NCI-H146 treated with DMSO at 0.1 percent for 48 hours (cell line): ENCODE data around the gene SYNJ2.
A peak's percentile ranks its signal among the peaks of the same experiment; 100 is the strongest.
"Not testable (repeated sequence)": the region's sequence is repeated elsewhere in the genome, so short reads cannot be mapped to it uniquely, and the experiment has no call there.

Source experiments
- DNase-seq: peaks from one replicate; lab custom pipeline; 2025; ENCODE audit not compliant: unreplicated experiment; lab: John Stamatoyannopoulos, UW

SYNJ2 gene

DNA sequence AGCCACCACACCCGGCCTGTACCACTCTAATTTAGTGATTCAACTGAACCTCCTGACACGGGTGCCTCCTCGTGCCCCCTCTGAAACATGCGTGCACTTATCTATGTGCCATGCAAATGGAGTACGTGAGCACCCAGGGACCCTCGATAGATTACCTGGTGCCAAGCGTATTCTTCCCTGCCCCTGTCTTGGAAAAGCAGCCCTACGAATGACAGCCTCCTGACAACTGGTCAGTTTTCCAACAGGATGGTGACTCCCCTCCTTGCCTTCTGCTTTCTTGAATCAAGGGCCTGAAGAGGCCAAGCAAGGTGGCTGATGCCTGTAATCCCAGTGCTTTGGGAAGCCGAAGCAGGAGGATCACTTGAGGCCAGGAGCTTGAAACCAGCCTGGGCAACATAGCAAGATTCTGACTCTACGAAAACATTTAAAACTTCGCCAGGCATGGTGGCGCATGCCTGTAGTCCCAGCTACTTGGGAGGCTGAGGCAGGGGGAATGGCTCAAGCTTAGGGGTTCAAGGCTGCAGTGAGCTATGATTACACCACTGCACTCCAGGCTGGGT is 25.4 kb upstream of the SYNJ2 start:
- DNase-seq = no peak

DNA sequence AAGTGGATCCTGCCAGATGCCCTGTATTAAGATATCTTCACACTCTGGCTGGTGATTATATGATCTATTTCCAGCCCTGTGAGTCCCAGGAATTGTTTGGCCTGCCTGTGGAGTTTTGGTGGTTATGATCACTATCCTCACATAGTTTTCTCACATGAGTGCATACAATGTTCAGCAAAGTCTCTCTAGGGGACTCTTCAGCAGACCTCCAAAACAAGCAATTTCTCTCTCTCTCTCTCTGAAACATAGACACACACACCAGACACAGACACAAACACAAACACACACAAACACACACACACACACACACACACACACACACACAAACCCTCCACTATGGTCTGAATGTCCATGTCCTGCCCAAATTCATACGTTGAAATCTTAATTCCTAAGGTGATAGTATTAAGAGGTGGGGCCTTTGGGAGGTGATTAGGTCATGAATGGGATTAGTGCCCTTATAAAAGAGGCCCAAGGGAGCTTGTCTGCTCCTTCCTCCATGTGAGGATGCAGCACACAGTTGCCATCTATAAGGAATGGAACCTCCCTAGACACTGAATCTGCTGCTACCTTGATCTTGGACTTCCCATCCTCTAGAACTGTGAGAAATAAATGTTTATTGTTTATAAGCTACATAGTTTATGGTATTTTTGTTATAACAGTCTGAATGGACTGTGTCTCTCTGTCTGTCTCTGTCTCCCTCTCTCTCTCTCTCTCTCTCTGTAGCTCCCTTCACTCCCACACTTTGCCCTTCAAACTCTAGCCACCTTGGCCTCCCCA is 22.0 kb upstream of the SYNJ2 start:
- no peak for DNase-seq

DNA sequence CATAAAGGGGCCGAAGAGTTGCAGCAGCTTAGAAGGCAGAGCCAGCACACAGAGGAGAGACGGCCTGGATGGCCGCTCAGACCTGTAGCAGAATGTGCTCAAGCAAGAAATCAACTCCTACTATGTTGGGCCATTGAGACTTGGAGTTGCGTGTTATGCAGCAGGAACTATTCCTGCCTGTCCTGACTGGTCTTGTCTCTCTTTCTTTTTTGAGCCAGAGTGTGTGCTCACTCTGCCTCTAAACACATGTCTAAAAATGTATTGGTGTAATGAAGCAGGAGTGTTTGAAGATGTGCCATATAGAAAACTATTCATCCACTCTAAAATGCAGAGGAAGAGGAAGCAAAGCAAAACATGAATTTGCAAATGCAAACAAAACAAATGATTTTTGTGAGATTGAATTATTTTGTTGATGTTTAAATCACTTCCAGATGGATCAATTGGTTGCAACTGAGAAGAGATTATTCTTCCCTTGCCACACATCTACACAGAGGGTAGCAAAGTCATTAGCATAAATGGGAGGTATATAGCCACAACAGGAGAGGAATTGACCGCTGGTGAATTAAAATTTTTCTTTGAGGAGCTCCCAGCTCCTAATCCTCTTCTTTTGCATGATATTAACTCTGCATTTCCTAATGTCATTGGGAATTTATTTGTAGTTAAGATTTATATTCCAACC is 20.4 kb upstream of the SYNJ2 start:
- DNase-seq = no peak

DNA sequence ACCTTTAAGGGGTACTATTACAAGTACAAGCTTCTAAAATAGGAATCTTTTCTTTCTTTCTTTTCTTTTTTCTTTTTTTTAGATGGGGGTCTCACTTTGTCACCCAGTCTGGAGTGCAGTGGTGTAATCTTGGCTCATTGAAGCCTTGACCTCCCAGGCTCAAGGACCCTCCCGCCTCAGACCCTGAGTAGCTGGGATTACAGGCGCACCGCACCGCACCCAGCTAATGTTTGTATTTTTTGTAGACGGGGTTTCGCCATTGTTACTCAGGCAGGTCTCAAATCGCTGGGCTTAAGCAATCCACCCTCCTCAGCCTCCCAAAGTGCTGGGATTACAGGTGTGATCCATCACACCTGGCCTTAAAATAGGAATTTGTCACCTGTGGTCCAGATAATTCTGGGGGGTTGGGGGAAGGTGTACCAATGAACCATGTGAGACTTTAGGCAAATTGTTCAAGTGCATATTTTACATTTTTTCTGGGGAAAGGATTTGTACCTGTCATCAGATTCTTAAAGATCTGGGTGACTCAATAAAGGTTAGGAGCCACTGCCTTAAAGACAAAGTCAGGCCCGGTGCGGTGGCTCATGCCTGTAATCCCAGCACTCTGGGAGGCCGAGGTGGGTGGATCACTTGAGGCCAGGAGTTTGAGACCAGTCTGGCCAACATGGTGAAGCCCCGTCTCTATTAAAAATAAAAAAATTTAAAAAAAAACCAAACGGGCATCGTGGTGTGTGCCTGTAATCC is 19.7 kb upstream of the SYNJ2 start:
- no peak for DNase-seq

DNA sequence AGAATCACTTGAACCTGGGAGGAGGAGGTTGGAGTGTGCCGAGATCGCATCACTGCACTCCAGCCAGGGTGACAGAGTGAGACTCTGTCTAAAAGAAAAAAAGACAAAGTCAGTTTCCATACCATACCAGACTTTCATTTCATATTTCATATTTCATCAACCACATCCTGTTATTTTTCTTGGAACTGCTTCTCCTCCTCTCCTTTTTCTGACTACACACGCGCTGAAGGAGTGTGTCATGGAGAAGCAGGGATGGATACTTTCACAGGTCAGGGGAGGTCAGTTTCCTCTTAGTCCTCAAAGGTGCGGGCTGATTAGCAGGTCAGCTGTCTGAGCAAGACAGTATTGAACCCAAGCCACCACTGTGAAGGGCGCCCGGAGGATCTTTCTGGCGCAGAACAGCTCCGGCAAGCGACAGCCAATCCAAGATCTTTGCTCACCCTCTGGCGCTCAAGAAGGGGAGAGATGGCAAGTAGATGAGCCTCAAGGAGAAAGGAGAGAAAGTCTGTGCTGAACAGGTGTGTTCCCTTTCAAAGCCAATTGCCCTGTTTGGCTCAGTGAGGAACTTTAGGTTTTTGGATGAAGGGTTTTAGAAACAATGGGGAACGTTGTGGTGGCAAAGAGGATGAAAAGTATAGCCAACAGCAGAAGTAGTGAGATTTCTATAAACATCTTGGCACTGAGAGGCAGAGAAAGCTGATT is 18.9 kb upstream of the SYNJ2 start:
- DNase-seq = no peak

DNA sequence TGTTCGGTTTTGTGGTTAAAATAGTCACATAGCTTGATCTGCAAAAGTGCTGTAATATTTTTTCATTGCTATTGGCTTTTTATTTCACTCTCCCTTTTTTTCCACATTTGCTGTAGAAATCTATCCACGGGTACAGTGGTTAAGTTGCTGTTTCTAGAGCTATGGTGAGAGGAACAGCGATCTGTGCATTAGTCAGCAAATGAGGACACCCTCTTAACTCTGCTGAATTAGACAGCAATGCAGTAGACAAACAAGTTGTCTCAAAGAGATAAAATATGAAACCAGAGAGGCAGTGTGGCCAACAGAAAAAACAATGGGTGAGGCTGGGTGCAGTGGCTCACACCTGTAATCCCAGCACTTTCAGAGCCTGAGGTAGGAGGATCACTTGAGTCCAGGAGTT is 17.6 kb upstream of the SYNJ2 start:
- DNase-seq = no peak

DNA sequence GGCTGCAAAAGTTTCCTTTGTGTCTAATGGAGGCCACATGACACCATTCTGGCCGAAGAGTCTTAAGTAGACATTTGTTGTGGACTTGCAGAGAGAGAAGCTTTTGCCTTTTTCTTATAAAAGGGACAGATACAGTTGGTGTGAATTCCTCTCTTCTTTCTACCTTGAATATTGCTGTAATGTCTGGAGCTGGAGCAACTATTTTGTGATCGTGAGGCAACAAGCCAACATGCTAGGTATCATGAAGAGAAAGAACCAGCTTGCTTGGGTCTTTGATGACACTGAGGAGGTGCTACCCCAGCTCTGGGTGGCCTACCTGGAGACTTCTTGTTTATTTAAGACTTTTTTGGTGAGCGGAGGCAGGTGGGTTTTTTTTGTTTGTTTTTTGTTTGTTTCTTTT is 16.3 kb upstream of the SYNJ2 start:
- DNase-seq = no peak

DNA sequence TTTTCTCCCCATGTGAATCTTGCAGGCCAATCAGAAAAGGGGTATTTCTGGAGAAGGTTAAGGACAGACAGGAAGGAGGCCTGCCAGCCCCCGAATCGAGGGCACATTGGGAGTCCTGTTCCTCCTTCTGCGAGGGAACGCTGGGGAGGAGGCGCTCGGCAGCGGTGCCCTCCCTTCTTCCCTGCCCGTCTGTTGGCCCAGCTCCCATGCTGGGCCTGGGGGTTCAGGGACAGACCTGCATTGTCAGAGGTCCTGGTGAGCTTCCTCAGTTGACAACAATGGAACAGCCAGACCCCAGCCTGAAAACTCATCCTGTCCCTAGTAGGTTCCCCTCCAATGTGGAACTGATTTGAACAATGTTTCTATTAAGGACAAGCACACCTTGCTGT is 15.1 kb upstream of the SYNJ2 start:
- DNase-seq = no peak

DNA sequence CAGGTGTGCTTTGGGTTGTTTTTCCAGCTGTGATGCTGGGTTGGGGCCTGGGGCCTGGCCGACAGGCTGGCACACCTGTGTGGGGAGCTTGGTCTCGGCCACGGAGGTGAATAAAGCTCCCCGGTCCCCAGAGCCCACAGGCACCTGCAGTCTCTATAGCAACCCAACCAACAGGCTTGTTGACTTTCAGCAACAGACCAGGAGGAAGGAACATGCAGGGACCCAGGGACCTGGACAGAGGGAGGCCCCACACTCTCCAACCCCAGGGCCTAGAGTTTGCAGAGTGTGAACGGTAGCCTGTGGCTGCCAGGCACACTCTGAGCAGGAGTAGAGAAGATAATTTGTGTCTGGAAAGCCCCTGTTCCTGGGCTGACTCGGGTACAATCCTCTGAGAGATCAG is 14.6 kb upstream of the SYNJ2 start:
- peak; percentile 59 for DNase-seq

DNA sequence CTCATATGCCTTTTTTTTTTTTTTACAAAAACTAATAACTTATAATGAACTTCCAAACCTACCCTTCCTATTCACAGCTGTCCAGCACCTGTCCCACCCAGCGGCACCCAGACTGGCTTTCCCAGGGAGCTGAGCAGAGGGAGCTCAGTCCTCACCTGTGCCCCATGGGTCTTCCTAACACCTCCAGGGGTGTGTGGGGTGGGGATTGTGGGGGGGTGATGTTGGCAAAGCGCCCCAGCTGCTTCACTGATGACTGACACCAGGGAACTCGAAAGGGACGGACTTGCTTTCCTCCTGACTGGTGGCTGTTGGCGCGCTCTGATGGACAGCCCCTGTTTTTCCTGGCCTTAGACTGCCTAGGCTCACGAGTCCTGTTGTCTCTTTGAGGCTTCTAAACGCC is 14.2 kb upstream of the SYNJ2 start:
- no peak for DNase-seq

DNA sequence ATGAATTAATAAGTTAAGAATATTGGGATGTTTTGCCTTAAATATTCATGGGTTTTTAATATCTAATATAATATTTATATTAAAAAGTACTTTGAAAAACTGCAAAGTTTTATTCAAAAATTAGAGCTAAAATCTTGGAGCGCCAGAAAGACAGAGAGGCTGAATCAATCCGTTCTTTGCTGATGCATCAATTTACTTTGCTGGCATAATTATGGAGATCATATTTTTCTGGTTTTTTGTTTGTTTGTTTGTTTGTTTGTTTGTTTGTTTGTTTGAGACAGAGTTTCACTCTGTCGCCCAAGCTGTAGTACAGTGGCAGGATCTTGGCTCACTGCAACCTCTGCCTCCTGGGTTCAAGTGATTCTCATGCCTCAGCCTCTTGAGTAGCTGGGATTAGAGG is 9.5 kb upstream of the SYNJ2 start:
- DNase-seq = not testable (repeated sequence)

DNA sequence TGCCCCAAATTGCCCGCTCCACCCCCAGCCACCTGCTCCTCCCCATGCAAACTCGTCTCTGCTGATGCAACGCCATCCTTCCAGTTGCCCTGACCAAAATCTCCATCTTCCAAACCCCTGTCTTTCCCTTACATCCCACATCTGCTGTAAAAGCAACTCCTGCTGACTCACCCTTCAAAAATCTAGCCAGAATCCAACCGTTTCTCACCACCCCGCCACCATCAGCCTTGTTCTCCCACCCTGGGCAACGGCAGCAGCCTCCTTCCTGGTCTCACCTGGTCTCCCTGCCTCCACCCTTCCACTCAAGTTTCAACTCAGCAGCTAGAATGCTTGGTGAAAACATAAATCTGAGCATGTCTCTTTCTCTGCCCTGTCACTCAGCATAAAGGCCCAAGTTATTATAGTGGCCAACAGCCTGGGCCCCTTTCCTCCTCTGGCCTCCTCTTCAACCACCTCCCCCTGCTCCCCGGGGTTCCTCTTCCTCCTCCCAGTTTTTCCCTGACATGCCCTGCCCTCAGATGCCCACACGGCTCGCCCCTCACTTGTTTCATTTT is 7.2 kb upstream of the SYNJ2 start:
- no peak for DNase-seq

DNA sequence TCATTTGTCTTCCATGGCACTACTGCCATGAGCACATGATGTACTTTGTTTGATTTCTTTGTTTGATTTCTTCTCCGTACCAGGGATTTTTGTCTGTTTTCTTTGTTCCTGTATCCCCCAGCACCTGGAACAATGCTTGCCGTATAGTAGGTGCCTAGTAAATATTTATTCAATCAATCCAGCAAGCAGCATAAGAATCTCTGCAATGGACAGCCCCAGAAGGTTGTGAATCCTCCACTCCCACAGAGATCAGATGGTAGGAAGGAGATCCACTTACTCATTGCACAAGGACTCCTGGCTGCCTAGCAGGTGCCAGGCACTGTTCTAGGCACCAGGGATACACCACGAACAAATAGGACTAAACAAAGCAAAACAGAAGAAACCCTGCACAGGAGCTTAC is 6.7 kb upstream of the SYNJ2 start:
- DNase-seq = peak; percentile 55

DNA sequence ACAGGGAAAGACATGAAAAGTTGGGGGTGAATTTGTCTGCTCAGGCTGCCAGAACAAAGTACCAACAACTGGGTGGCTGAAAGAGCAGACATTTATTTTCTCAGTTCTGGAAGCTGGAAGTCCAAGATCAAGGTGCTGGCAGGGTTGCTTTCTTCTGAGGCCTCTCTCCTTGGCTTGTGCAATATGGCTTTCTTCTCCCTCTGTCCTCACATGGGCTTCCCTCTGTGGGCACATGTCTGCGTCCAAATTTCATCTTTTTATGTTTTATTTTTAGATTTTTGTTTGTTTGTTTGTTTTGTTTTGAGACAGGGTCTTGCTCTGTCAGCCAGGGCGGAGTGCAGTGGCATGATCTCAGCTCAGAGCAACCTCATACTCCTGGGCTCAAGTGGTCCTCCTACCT is 6.2 kb upstream of the SYNJ2 start:
- no peak for DNase-seq

DNA sequence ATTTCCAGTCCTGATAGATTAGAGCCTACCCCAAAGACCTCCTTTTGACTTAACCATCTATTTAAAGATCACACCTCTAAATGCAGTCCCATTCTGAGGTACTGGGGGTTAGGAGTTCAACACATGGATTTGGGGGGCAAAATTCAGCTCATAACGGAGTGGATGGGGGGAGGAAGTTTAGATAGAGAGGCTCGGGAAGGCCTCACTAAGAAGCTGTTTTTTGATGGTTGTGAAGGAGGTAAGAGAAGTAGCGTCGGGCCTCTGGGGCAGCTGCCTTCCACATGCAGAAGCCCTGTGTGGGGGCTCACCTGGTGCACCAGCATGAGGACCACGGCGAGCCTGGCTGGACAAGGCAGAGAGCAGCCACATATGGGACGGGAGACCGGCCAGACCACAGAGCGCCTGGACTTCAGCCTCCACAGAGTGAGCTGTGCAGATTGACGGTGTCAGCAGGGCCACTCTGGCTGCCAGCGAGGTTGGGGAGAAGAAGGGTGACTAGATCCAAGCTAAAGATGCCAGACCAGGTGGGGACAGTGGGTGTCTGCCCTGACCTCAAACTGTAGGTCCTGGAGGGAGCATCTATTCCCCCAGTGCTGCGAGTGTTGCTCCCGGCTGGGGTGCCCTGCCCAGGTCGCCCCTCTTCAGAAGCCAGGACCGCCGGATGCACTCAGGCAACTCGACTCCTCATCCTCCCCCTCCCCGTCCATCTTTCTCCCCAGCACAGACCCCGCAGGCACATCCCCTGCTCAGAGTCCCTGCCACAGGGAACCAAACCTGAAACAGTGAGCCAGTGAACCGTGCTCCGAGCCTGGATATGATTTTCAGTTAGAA is 5.1 kb upstream of the SYNJ2 start:
- no peak for DNase-seq

DNA sequence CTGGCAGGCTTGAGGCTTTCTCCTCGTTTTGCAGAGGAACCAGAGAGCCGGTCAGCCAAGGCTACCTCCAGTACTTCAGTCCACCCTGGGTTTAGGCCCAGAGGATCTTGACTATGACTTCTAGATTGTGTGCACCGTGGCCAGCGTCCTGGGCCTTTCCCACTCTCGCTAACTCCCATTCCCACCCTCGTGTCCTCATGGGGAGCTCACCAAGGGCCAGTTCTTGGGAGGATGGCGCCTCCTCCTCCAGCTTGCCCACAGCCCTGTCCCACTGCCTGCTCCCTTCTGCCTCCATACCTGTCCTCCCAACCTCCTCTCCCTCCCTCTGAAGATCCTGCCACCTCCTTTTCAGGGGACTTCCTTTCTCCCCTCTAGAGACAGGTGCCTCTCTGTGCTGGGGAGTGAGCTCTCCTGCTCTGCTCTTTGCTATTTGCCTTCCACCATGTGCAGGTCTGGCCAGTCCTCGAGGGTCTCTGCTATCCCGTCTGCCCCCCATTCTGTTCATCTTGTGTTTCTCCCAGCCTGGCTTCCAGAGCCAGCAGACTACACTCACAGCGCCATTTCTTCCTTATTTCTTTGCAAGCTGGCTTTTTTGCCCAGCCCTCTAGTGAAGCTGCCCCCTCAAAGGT is 4.4 kb upstream of the SYNJ2 start:
- DNase-seq = no peak

DNA sequence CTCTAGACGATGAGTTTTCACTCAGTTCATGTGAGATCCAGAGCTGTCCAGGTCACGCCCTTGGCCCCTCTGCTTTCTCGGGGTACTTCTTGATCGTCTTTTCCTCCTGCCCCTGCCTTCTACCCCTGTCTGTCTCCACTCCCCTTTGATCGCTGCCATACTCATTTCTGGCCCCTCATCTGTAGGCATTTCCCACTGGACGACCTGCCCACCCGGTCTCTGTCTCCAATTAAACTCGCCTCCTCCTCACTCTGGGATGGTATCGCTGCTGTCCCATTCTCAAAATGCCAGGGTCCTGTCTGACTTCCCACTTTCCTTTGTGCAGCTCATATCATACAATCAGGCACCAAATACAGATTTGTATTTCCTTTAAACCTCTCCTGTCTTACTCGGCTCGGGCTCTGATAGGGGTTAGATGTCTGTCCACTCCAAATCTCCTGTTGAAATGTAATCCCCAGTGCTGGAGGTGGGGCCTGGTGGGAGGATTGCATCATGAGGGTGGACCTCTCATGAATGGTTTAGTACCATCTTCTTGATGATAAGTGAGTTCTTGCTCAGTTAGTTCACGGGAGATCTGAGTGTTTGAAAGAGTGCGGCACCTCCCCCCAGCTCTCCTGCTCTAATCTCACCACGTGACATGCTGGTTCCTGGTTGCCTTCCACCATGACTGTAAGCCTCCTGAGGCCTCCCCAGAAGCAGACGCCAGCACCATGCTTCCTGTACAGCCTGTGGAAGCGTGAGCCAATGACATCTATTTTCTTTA is 3.5 kb upstream of the SYNJ2 start:
- no peak for DNase-seq

DNA sequence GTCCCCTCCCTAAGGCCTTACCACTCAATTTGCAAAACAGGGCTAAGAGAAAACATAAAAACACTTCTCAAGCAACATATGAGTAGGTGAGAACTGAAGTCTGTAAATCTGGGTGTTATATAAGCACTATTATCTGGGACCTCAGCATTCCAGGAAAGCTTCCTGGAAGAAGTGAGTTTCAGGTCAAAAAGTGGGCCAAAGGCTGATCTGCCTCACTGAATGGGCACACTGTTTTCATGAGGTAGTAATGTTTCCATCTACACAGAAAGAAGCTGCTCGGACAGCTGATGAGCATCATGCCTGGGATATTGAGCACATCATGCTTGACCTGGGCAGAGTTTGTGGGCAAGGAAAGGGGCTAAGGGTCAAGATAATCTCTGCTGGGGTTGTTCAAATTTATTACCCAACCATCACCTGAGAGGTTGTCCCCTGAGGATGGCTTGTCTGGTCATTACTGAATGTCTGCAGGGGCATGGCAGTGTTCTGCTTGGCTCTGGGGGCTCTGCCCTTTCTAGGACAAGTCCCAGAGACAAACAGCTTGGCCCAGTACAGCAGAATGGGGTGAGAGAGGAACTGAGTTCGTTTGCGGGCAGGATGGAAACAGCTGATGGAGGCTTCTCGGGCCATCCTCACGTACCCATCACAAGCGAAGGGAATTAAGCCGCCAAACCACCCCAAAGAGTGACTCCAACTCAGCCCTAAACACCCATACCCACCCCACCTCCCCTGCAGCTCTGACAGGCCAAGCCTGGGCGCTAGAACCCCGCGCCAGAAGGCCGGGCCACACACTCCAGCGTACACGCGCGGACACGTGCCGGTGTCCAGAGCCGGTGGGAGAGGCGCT is 1.2 kb upstream of the SYNJ2 start:
- no peak for DNase-seq
